ENCODE data around the gene NLRC5. TPM values are rescaled to one million over a fixed set of nuclear protein-coding genes. Genes with fewer than 3 reads are reported as not detected.

NLRC5 gene
- total RNA-seq, 1 donor from 2014 or later = not detected

- Histone ChIP-seq H2AFZ (replicated peaks) (no peak overlapping the region), H3K79me2 (ENCODE audit: low read depth) (no peaks in the 10 kb centered on the region), H3K4me1 (no peaks in the 10 kb centered on the region), H3K9ac (no peak overlapping the region), H3K27ac (no peak overlapping the region), H3K36me3 (no peaks in the 10 kb centered on the region), H3K27me3 (no peaks in the 10 kb centered on the region), H3K4me3 (no peak overlapping the region), H3K4me2 (no peak overlapping the region), H3K9me3 (ENCODE audit: low read depth) (no peaks in the 10 kb centered on the region), H4K20me1 (ENCODE audit: low read depth) (no peaks in the 10 kb centered on the region), H3F3A (ENCODE audit: low read depth) (no peaks in the 10 kb centered on the region)
- peaks cover 8% of the 10 kb centered on the region for H3K4me1 Mint-ChIP-seq
- TF ChIP-seq EZH2 (IDR thresholded peaks at IDR 0.05) = no peak
- TF ChIP-seq, protein P1, sequence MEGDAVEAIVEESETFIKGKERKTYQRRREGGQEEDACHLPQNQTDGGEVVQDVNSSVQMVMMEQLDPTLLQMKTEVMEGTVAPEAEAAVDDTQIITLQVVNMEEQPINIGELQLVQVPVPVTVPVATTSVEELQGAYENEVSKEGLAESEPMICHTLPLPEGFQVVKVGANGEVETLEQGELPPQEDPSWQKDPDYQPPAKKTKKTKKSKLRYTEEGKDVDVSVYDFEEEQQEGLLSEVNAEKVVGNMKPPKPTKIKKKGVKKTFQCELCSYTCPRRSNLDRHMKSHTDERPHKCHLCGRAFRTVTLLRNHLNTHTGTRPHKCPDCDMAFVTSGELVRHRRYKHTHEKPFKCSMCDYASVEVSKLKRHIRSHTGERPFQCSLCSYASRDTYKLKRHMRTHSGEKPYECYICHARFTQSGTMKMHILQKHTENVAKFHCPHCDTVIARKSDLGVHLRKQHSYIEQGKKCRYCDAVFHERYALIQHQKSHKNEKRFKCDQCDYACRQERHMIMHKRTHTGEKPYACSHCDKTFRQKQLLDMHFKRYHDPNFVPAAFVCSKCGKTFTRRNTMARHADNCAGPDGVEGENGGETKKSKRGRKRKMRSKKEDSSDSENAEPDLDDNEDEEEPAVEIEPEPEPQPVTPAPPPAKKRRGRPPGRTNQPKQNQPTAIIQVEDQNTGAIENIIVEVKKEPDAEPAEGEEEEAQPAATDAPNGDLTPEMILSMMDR (IDR thresholded peaks at IDR 0.05) = no peak
- TF ChIP-seq EZH2phosphoT487 (IDR thresholded peaks at IDR 0.05) = no peak
- H3K27ac Mint-ChIP-seq = no peak overlapping the region
- no peak overlapping the region for H3K4me3 Mint-ChIP-seq
- no peak for DNase-seq (ENCODE audit: low spot score)
- no peaks in the 10 kb centered on the region for H3K36me3 Mint-ChIP-seq
- H3K27me3 Mint-ChIP-seq (ENCODE audit: insufficient read depth, low read depth) = peaks cover 5% of the 10 kb centered on the region
- H3K9me3 Mint-ChIP-seq = no peaks in the 10 kb centered on the region
Measured at GRCh38 chr16:57082664-57083063, 93.3 kb downstream of the NLRC5 start.

DNA sequence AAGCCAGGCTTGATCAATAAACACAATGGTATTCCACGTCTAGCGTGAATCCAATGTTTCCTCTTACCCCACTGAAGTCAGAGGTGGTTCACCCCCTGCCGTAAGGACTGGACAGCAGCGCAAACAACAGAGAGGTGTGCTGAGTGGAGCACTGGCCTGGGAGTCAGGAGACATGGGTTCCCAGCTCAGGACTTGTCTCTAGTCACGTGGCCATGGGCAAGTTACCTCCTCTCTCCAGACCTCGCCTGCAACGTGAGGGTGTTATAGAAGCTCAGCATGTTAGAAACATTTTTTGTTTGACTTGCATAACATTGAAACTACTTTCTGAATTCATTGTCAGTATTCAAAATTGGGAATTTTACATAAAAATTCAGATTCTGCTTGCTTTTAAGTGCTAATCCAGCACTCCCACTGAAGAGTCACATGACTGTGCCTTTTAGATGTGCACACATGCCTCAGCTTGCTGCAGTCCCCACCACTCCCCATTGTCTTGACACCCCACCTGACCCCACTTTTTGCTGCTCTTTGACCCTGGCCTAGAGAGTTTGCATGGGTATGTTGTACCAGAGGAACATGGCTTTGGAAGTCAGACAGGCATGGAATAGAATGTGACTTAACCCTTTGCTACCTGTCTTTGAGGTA lies 94.2 kb downstream of the NLRC5 start:
- no peaks in the 10 kb centered on the region for H3K4me1 ChIP-seq
- H3K27me3 ChIP-seq = no peaks in the 10 kb centered on the region
- H3K4me2 ChIP-seq = no peak overlapping the region
- no peaks in the 10 kb centered on the region for H3K9me3 ChIP-seq (ENCODE audit: low read depth)
- Mint-ChIP-seq H3K36me3 (no peaks in the 10 kb centered on the region), H3K27ac (peak overlapping the region; percentile 28), H3K27me3 (ENCODE audit: insufficient read depth, low read depth) (peaks cover 5% of the 10 kb centered on the region), H3K4me3 (no peak overlapping the region), H3K4me1 (peaks cover 8% of the 10 kb centered on the region), H3K9me3 (no peaks in the 10 kb centered on the region)
- H3K9ac ChIP-seq = no peak overlapping the region
- TF ChIP-seq, protein P1 (IDR thresholded peaks at IDR 0.05) = no peak
- TF ChIP-seq EZH2phosphoT487 (IDR thresholded peaks at IDR 0.05) = no peak
- TF ChIP-seq EZH2 (IDR thresholded peaks at IDR 0.05) = no peak
- no peak for DNase-seq (ENCODE audit: low spot score)
- H3K4me3 ChIP-seq = no peak overlapping the region
- no peaks in the 10 kb centered on the region for H3K79me2 ChIP-seq (ENCODE audit: low read depth)
- H2AFZ ChIP-seq (replicated peaks) = peak overlapping the region; percentile 39
- H3K27ac ChIP-seq = no peak overlapping the region
- no peaks in the 10 kb centered on the region for H3K36me3 ChIP-seq
- H3F3A ChIP-seq (ENCODE audit: low read depth) = no peaks in the 10 kb centered on the region
- H4K20me1 ChIP-seq (ENCODE audit: low read depth) = no peaks in the 10 kb centered on the region

GRCh38 chr16:57084257-57084770 lies 95.0 kb downstream of the NLRC5 start:
- peak; percentile 84 for DNase-seq (ENCODE audit: low spot score)
- H3K27ac Mint-ChIP-seq = peak overlapping the region; percentile 28
- Histone ChIP-seq H3K4me2 (no peak overlapping the region), H3K4me1 (no peaks in the 10 kb centered on the region), H3K27me3 (peaks cover under 1% of the 10 kb centered on the region), H3K79me2 (ENCODE audit: low read depth) (no peaks in the 10 kb centered on the region), H3K9ac (no peak overlapping the region), H3F3A (ENCODE audit: low read depth) (no peaks in the 10 kb centered on the region), H3K9me3 (ENCODE audit: low read depth) (no peaks in the 10 kb centered on the region), H4K20me1 (ENCODE audit: low read depth) (no peaks in the 10 kb centered on the region), H2AFZ (replicated peaks) (peak overlapping the region; percentile 39), H3K4me3 (no peak overlapping the region), H3K36me3 (no peaks in the 10 kb centered on the region), H3K27ac (no peak overlapping the region)
- TF ChIP-seq, protein P1 (IDR thresholded peaks at IDR 0.05) = peak; percentile 94
- TF ChIP-seq EZH2phosphoT487 (IDR thresholded peaks at IDR 0.05) = no peak
- H3K4me1 Mint-ChIP-seq = peaks cover 7% of the 10 kb centered on the region
- H3K27me3 Mint-ChIP-seq (ENCODE audit: insufficient read depth, low read depth) = peaks cover 9% of the 10 kb centered on the region
- H3K36me3 Mint-ChIP-seq = no peaks in the 10 kb centered on the region
- H3K9me3 Mint-ChIP-seq = no peaks in the 10 kb centered on the region
- H3K4me3 Mint-ChIP-seq = no peak overlapping the region

Data from neural progenitor cell (in vitro differentiated cells).